GM18498 (cell line): ENCODE results near the gene GBE1.
A peak's percentile ranks its signal among the peaks of the same experiment; 100 is the strongest.
"Not testable (repeated sequence)": the region's sequence is repeated elsewhere in the genome, so short reads cannot be mapped to it uniquely, and the experiment has no call there.

Experiments
- ATAC-seq: cut with Tn5 transposase; IDR thresholded peaks from one replicate; pipeline ENCODE4 v1.9.1; 2021; ENCODE audit warnings: mild to moderate bottlenecking, moderate library complexity; ENCODE audit not compliant: unreplicated experiment

GBE1 gene

DNA sequence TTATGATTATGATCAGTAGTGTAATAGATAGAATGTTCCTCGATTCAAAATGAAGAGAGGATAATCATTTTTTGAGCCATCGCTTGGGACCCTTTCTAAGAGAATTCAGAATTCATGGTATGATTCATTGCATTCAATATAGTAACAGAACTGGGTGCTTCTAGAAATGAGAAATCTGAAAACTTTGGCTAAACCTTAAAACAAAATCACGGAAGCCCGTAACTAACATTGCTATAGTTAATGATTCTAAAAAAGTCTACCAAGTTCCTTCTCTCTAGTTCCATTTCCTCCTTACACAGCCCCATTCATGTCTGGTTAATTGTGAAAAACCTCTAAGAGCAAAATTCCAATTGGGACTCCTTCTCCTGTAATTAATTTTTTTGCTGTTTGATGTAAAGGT is 217.1 kb downstream of the GBE1 start:
- ATAC-seq = no peak

- ATAC-seq = no peak
Observed at GRCh38 chr3:81540787-81541186, 220.7 kb downstream of the GBE1 start.

- no peak for ATAC-seq
Observed at GRCh38 chr3:81531846-81532245, 229.6 kb downstream of the GBE1 start.

DNA sequence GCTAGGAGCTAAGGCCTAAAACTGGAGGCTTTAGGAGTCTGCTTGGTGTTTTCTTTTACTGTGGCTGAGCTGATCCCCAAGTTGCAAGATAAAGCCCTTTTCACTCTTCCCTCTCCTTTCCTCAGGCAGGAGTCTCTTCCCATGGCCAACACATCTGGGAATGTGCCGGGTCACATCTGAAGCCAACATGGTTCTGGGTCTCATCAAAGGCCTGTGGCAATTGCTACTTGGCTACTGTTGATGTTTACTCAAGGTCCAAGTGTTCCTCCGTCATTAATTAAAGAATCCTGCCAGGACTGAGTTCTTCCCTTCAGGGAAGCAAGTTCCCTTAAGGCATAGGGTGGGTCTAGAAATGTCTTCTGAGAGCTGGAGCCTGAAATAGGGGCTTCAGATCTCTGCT is 230.2 kb downstream of the GBE1 start:
- ATAC-seq = no peak

GRCh38 chr3:81530180-81530939 is 231.1 kb downstream of the GBE1 start:
- no peak for ATAC-seq

- ATAC-seq = no peak
Observed at GRCh38 chr3:81521855-81522254, 239.6 kb downstream of the GBE1 start.

DNA sequence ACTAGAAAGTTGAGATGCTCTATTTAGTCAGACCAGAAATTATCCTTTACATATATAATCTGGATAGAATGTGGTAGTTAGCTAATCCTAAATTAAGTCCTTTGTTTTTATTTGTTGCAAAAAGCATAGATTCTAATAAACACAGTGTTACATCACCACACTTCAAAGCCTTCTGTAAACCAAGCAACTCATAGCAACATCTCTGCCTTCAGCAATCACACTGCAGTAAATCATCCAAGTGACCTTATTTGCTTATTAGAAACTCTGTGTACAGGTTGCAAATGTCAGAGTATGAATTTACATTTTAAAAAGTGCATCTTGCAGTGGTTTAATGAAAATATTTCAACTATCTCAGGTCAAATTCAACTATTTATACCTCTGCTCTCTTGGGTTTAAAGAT is 242.5 kb downstream of the GBE1 start:
- no peak for ATAC-seq

DNA sequence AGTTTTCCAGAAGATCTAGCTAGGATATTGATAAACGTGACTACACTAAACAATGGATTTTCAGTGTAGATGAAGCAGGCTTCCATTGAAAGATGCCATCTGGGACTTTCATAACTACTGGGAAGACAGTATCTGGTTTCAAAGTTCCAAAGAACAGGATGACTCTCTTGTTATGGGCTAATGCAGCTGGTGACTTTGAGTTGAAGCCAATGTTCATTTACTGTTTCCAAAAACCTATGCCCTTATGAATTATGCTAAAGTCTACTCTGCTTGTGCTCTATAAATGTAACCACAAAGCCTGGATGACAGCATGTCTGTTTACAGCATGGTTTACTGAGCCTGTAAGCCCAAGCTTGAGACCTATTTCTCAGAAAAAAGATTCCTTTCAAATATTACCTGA is 245.4 kb downstream of the GBE1 start:
- no peak for ATAC-seq

GRCh38 chr3:81513591-81513990 is 247.9 kb downstream of the GBE1 start:
- ATAC-seq = no peak

DNA sequence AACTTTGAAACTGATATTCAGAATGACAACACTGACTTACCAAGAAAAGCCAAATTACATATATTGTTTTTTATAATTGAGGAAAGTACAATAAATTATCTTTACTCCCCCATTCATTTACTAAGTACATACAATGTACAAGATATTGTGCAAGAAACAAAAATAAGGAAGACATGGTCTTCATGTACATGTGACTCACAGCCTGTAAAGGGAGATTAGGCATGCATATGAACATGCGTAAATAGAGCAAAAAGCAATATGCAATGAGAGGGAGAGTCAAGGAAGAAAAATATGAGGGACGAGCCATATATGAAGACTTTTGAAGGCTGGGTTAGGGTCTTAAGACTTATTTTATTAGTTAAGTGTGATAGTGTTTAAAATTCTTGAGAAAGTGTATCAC is 258.4 kb downstream of the GBE1 start:
- no peak for ATAC-seq

DNA sequence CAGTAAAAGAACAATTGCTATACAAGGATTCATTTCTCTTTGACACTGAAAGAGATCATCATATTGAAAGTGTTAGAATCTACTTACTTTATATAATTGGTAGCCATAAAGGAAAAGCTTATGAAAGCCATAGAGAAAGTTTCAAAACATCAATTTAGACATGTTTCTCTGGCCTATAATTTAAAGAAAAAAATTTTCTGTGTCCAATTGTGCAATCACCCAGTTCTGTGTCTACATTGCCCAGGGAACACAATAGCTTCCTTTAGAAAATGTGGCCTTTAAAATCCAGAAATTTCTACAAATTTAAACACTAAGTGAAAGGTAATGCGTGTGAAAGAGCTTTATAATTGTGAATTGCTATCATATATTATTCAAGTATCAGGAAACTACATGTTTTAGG is 259.2 kb downstream of the GBE1 start:
- ATAC-seq = no peak

GRCh38 chr3:81500039-81500438 is 261.4 kb downstream of the GBE1 start:
- peak; percentile 93 for ATAC-seq

- ATAC-seq = no peak
Observed at GRCh38 chr3:81497572-81498251, 263.7 kb downstream of the GBE1 start.

DNA sequence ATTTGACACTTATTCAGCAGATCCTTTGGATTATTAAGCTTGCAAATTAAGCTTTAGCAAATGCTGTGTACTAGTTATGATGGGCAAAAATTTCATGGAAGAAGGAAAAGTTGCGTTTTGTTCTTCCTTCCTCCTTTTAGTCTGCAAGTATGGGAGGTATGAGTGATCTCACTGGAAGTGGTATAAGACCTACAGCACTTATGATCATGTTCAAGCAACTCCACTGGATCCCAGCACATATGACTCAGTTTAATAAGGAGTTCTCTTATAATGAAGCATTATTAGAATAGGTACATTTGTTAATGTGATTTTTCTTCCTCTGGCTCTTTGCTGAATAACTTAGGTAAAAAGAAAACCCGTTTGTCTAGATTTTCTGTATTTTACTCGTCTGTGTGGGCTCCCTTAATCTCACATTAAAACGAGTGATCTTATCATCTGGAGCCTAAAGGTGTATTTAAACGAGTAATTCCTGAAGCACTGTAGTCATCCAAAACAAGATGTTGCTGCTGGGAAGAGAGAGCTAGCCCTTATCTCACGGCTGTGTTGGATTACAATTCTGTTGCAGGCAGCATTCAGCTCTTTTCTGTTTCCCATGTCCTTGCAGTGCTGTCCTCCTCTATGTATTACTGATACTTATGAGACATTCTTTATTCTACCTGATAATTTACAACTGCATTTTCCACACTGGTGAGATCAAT is 264.9 kb downstream of the GBE1 start:
- no peak for ATAC-seq

DNA sequence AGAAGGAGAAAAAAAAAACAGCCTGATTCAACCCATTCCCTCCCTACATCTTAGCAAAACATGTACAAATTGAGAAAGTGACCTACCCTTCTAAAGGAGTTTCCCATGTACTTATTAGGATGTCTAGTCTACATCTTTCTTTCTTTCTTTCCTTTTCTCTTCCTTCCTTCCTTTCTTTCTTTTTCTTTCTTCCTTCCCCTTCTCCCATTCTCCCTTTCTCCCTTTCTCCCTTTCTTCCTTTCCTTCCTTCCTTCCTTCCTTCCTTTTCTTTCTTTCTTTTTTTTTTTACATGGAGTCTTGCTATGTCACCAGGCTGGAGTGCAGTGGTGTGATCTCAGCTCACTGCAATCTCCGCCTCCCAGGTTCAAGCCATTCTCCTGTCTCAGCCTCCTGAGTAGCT is 269.0 kb downstream of the GBE1 start:
- not testable (repeated sequence) for ATAC-seq

DNA sequence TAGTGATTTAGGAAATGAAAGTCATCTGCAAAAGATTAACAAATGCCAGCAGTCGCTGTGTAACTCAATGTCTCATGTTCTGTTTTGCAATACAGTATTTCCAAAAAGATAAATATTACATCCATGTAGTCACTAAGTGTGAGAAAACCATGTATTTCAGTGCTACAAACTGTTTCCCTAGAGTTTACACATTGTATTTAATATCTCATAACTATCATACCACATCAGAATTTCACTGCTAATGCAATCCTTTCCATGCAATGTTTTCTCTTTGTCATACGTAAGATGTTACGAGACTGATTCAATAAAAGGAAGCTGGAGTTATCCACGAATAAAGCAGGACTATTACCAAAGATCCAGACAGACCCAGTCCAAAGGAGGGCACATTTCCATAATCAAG is 269.4 kb downstream of the GBE1 start:
- no peak for ATAC-seq

DNA sequence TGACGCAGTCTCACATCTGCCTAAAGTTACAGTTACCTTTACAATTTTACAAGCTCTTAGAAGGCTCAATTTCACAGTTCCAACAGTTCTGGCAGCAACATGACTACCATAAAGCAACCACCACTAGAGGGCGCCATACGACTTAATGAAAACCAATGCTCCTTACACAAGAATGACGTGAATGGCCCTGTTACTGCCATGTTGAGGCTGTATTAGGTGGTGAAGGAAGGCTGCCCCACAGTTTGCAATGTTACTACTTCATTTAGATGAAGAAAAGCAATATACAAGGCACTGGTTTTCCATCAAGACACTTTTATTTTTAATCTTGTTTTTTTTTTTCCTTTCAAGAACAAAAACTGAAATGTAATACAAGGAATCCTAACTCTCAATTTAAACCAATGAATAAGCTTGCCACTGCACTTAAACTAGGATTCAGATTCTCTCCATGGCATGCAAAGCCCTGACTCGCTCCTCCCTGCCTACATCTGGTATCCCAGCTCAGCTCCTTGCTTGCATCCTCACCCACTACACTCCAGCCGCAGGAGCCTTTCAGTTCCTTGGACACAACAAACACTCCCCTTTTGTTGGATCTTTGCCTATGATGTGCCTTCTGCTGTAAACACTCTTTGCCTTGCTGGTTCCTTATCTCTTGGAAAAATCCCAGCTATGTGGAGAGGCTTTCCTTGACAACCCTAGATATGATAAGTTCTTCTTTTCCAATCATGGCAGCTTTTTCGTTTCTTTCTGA is 270.7 kb downstream of the GBE1 start:
- ATAC-seq = peak; percentile 92

- peak; percentile 95 for ATAC-seq
Observed at GRCh38 chr3:81485444-81485865, 276.0 kb downstream of the GBE1 start.

DNA sequence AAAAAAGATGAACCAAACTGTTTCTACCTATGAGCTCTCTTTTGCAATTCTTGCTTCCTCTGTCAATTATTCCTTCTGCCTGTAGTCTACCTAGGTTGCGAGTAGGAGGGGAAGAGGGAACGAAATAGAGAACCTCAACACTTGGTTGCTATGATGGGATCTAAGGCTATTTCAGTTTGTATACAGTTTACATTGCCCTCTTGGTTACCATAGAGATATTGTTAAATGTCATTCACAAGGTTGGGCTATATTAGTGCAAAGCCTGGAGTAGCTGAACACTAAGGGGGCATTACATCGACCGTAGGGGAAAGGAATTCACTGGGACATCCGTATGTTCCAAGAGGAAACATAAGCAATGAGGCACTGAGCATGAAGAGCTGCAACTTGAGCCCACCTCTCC is 276.9 kb downstream of the GBE1 start:
- ATAC-seq = no peak

DNA sequence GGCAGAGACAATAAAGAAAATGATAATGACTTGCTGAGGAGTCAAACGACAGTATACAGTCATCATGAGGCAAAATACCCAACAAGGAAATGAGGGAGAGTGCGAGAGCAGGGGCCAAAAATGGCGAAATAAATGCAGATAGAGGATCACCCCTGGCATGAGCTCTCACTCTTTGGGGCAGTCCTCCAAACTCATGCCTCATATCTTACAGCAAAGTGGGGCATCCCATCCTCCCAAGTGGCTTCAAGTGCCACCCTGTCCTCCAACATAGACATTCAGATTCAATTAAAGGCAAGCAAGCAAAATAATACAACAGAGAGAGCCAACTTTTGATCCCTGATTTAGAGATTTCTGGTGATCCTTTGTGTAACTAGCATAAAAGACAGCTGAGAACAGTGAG is 278.4 kb downstream of the GBE1 start:
- no peak for ATAC-seq

DNA sequence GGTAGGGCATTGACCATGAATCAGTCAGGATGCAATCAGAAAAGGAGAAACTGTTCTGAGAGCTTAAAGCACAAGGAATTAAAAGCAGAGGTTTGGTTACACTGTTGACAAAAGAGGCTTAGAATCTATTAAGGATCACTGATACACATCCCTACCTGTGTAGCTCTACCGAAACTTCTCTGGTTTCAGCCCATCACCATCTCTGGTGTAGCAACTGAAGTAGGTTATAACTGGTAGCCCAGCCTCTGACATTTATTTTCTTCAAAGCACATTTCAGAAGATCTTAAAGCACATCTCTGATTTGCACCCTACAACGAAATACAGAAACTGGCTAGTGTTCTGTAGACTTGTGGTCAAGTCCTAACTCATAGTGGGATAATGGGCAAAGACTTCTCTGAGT is 283.7 kb downstream of the GBE1 start:
- ATAC-seq = no peak
